ENCODE measurements around the gene ZNF217.
"Not testable (repeated sequence)": the region's sequence is repeated elsewhere in the genome, so short reads cannot be mapped to it uniquely, and the experiment has no call there.

GRCh38 chr20:53612289-53612688 lies 18.6 kb upstream of the ZNF217 start:
- not testable (repeated sequence) for TF ChIP-seq REST (IDR thresholded peaks at IDR 0.05; ENCODE audit: borderline replicate concordance); CTCF (IDR thresholded peaks at IDR 0.05; ENCODE audit: poor library complexity, severe bottlenecking); TAF1 (IDR thresholded peaks at IDR 0.05; ENCODE audit: low read depth); MXI1 (conservative IDR thresholded peaks at IDR 0.05; ENCODE audit: poor library complexity, severe bottlenecking)
